Measurements from ENCODE around the gene HLX.

GRCh38 chr1:220879509-220880361 lies 492 bp downstream of the HLX start:
- TF ChIP-seq EZH2 (IDR thresholded peaks at IDR 0.05; ENCODE audit: low read length, missing control alignments) (no peak), CTCF (conservative IDR thresholded peaks at IDR 0.05 in 1 of 2, IDR thresholded peaks at IDR 0.05 in 1 of 2; ENCODE audit: low read depth in 1 of 2, low read length in 2 of 2) (peak in 1 of 2 donors; percentile 1)
